Left cardiac atrium (tissue), 4 donors: ENCODE data around the gene CPLX1. TPM values are rescaled to one million over a fixed set of nuclear protein-coding genes. Genes with fewer than 3 reads are reported as not detected.
A peak's percentile ranks its signal among the peaks of the same experiment; 100 is the strongest.
"Not testable (repeated sequence)": the region's sequence is repeated elsewhere in the genome, so short reads cannot be mapped to it uniquely, and the experiment has no call there.

Experiments
- ATAC-seq, 2 donors: fragments of 200-7000 bp; cut with Tn5 transposase; one replicate each; pipeline ENCODE4 v1.9.1; 2020; ENCODE audit warnings: mild to moderate bottlenecking in 2 of 2, moderate library complexity in 2 of 2
- DNase-seq: peaks from one replicate; pipeline ENCODE4 v3.0.0-alpha.2; 2020
- intact Hi-C, 2 donors: fragments of 100-400 bp; cut with DNase I; formaldehyde crosslinking; loops; one replicate each; pipeline versions ENCODE4 v1.14.1 to v1.15.1; 2022 to 2023
- total RNA-seq, 2 donors: library from RNA; stranded (reverse); fragmentation: NEBNext Ultra II Directional; extraction: Animal tissue kit (Norgen Biotek cat#: 25700); gene quantifications; one replicate each; pipeline ENCODE4 v1.2.1, GENCODE V29; 2021
- donor health status: DM: no; HTN: yes; CAD: no.
- donor health status: DM: no; HTN: yes; CAD: no; lungs with severe emphysema.
- donor health status: DM: yes; HTN: yes; CAD: no.
- donor health status: Dilated cardiomyopathy.

CPLX1 gene
- total RNA-seq, 2 donors from 2014 or later, result 5.6 to 9.4 TPM

- DNase-seq (no peak), ATAC-seq (no peak)
- intact Hi-C loops, result no loop called here
Observed at GRCh38 chr4:786074-786741, 39.7 kb downstream of the CPLX1 start.

GRCh38 chr4:785332-786073, 40.4 kb downstream of the CPLX1 start:
- no peak for DNase-seq
- no peak for ATAC-seq
- intact Hi-C loops, result no loop called here

GRCh38 chr4:784401-785331, 41.3 kb downstream of the CPLX1 start:
- DNase-seq (no peak), ATAC-seq (no peak)
- intact Hi-C loops, result no loop called here

- DNase-seq (peak; percentile 98), ATAC-seq (peak; percentile 96 to 97)
- intact Hi-C loops, result no loop called here
Observed at GRCh38 chr4:781493-782216, 44.3 kb downstream of the CPLX1 start.

DNA sequence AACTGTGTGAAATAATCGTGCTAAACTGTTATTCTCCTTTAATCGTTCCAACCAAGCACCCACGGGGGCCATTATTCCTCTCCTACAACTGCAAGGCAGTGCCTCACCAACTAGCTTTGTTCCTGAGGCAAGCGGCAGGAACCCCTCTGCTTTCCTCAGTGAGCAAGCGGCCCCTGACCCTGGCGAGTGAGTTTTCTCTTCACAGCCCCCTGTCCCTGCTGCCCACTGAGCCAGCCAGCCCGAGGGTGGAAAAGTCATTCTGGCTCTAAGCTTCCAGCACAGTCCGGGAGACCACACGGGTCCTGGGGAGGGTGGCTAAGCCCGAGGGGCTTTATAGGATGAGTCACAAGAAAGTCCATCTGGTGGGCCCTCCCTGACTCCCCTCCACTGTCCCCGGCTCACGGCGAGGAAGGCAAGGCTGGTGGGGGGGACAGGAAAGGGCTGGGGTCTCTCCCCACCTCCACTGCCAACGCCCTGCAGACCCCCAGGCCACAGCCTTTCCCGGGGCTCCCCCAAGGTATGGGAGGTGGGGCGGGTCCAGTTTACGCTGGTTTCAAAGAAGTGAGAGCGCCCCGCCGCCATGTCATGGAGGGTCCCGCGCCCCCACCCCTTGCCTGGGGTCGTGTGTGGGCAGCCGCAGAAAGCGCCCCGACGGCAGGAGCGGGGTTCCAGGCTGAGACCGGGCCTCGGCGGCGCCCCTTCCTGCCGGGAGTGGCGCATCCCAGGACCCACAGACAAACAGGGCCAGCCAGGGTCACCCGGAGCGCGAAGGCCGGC, 45.0 kb downstream of the CPLX1 start:
- no peak for ATAC-seq
- intact Hi-C loops, result no loop called here
- no peak for DNase-seq

- intact Hi-C loops, DNase-seq, ATAC-seq: not testable (repeated sequence)
Observed at GRCh38 chr4:780255-780654, 45.7 kb downstream of the CPLX1 start.

GRCh38 chr4:779555-779954, 46.4 kb downstream of the CPLX1 start:
- DNase-seq (no peak), ATAC-seq (no peak)
- intact Hi-C loops, result no loop called here

- ATAC-seq (no peak), DNase-seq (no peak)
- intact Hi-C loops, result no loop called here
Observed at GRCh38 chr4:777520-778262, 48.2 kb downstream of the CPLX1 start.

- ATAC-seq, result no peak
Observed at GRCh38 chr4:776743-777441, 49.0 kb downstream of the CPLX1 start.

DNA sequence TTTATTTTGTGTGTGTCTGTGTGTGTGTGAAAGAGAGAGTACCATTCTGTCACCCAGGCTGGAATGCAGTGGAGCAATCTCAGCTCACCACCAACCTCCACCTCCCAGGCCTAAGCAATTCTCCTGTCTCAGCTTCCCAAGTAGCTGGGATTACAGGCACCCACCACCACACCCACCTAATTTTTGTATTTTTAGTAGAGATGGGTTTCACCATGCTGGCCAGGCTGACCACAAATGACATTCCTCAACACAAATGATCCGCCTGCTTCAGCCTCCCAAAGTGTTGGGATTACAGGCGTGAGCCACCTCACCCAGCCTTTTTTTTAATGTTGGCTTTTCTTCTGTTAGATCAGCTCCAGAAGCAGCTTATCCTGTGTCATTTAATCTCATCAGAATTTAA, 50.4 kb downstream of the CPLX1 start:
- DNase-seq, ATAC-seq, intact Hi-C loops: not testable (repeated sequence)

More at GRCh38 chr4:776743-777441, 49.0 kb downstream of the CPLX1 start:
- no peak for DNase-seq
- intact Hi-C loops, result no loop called here

DNA sequence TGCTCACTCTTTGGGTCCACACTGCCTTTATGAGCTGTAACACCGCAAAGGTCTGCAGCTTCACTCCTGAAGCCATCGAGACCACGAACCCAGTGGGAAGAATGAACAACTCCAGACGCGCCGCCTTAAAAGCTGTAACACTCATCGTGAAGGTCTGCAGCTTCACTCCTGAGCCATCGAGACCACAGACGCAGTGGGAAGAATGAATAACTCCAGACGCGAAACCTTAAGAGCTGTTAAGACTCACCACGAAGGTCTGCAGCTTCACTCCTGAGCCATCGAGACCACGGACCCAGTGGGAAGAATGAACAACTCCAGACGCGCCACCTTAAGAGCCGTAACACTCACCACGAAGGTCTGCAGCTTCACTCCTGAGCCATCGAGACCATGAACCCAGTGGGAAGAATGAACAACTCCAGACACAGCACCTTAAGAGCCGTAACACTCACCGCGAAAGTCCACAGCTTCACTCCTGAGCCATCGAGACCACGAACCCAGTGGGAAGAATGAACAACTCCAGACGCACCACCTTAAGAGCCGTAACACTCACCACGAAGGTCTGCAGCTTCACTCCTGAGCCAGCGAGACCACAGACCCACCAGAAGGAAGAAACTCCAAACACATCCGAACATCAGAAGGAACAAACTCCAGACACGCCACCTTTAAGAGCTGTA, 51.4 kb downstream of the CPLX1 start:
- ATAC-seq, intact Hi-C loops: not testable (repeated sequence)
- DNase-seq, result peak; percentile 5

GRCh38 chr4:773214-773613, 52.7 kb downstream of the CPLX1 start:
- DNase-seq (no peak), ATAC-seq (peak; percentile 54 to 64)
- intact Hi-C loops, result no loop called here

DNA sequence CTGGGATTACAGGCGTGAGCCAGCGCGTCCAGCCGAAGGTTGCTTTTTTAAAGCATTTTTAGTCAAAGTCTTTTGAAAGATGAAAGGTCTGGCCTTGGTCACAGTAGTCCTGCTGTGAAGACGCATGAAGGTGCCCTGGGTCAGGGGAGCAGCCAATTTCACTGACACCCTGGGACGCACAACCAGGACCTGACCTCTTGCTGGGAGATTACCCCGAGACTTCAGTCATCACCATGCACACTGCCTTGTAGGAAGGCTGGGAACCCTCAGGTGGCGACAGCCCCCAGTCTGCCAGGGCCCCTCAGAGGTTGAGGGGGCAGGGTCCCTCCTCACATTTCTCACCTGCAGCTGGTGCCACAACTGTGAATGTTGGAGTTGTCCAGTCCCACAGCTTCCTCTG, 53.2 kb downstream of the CPLX1 start:
- peak in 1 of 2 donors; percentile 6 for ATAC-seq
- intact Hi-C loops, result no loop called here
- DNase-seq, result no peak

DNA sequence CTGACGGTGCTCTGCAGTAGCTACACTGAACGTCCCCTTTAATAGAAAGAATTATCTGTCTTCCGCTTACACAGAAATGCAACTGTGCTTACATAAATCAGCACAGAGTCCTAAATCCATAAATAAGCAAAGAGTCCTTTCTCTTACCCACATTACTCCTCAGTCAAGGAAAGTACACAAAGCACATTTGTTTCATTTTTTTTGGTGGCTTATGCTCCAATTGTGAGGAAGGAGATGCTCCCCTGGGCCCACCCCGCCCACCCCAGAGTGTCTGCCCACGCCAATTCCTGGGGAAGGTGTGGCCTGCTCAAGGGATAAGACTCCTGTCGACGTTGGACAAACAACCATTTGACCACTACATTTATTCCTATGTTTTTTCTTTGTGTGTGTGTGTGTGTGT, 53.8 kb downstream of the CPLX1 start:
- DNase-seq (no peak), ATAC-seq (peak; percentile 23 to 38)
- intact Hi-C loops, result no loop called here

- intact Hi-C loops, result no loop called here
- ATAC-seq, result peak in 1 of 2 donors; percentile 5
- no peak for DNase-seq
Observed at GRCh38 chr4:771464-771863, 54.5 kb downstream of the CPLX1 start.

DNA sequence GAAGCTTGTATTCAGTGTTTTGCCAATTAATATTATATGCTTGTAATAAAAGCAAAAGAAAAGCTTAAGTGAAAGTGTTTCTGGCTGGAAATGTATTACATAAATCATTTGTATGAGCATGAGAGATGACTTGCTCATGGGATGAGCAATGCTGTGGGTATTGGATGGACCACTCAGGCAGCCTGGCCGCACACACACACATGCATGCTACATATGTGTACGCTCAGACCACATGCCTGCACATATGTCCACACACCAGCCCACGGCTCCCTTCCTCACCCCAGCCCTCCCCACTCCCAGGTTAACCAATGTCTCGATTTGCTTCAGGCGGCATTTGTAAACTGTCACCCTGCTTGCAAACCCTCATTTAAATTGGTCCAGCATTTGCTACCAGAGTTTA, 55.9 kb downstream of the CPLX1 start:
- ATAC-seq (no peak), DNase-seq (peak; percentile 10)
- intact Hi-C loops, result no loop called here
